GM21619 (cell line): Measurements from ENCODE around the gene MECP2.
A peak's percentile ranks its signal among the peaks of the same experiment; 100 is the strongest.

Experiments
- ATAC-seq: cut with Tn5 transposase; IDR thresholded peaks from one replicate; pipeline ENCODE4 v1.9.1; 2021; ENCODE audit not compliant: unreplicated experiment

The MECP2 gene

GRCh38 chrX:154019061-154019621 is 78.4 kb downstream of the MECP2 start:
- no peak for ATAC-seq

- no peak for ATAC-seq
These were observed 78.9 kb downstream of the MECP2 start for GRCh38 chrX:154018518-154019060.

GRCh38 chrX:154017766-154018517 is 79.6 kb downstream of the MECP2 start:
- ATAC-seq = no peak

- ATAC-seq = no peak
These were observed 81.0 kb downstream of the MECP2 start for GRCh38 chrX:154016366-154017076.

- ATAC-seq = no peak
These were observed 81.8 kb downstream of the MECP2 start for GRCh38 chrX:154015581-154016264.

- ATAC-seq = no peak
These were observed 82.8 kb downstream of the MECP2 start for GRCh38 chrX:154014429-154015380.

- ATAC-seq = no peak
These were observed 83.7 kb downstream of the MECP2 start for GRCh38 chrX:154013614-154014360.

GRCh38 chrX:154013001-154013421 is 84.5 kb downstream of the MECP2 start:
- ATAC-seq = no peak

GRCh38 chrX:154012336-154012991 is 85.1 kb downstream of the MECP2 start:
- no peak for ATAC-seq

GRCh38 chrX:154011376-154012335 is 85.9 kb downstream of the MECP2 start:
- ATAC-seq = no peak

GRCh38 chrX:154010330-154011087 is 87.0 kb downstream of the MECP2 start:
- no peak for ATAC-seq

- no peak for ATAC-seq
These were observed 89.0 kb downstream of the MECP2 start for GRCh38 chrX:154008521-154008920.

- ATAC-seq = no peak
These were observed 90.6 kb downstream of the MECP2 start for GRCh38 chrX:154006947-154007346.

GRCh38 chrX:154004315-154004714 is 93.2 kb downstream of the MECP2 start:
- ATAC-seq = no peak

GRCh38 chrX:154002215-154002719 is 95.2 kb downstream of the MECP2 start:
- ATAC-seq = peak; percentile 62

GRCh38 chrX:154000051-154000450 is 97.5 kb downstream of the MECP2 start:
- ATAC-seq = no peak
